H1 (cell line): ENCODE data around the gene HYLS1. TPM values are rescaled to one million over a fixed set of nuclear protein-coding genes. Genes with fewer than 3 reads are reported as not detected.

Source experiments
- CTCF ChIA-PET: fragments of 300-600 bp; sonication (Branson Sonifier 250); formaldehyde crosslinking; loops from one replicate; lab custom pipeline; 2021; ENCODE audit not compliant: partially characterized antibody; lab: Charles Lee
- POLR2A ChIA-PET: fragments of 300-600 bp; sonication (Branson Sonifier 250); formaldehyde crosslinking; loops from one replicate; lab custom pipeline; 2021; ENCODE audit warnings: inconsistent platforms; ENCODE audit not compliant: partially characterized antibody; lab: Charles Lee
- DNase-seq, 2 experiments: peaks; one replicate each; pipeline versions ENCODE4 v3.0.0 to v3.0.0-alpha.2; 2010 to 2022; ENCODE audit warnings: low spot score in 2 of 2, low read depth in 1 of 2, mixed read lengths in 1 of 2
- FAIRE-seq: peaks from 2 replicates; lab custom pipeline; 2011; peaks lifted over from hg19 to GRCh38; lab: Jason Lieb, UNC
- H2AFZ ChIP-seq: 2 replicates; pipeline ENCODE4 v1.8.1; 2012; ENCODE audit warnings: low read length, inconsistent platforms
- H2AK5ac ChIP-seq: 2 replicates; pipeline ENCODE4 v1.6.1; 2013; ENCODE audit warnings: low read depth, low read length
- H2BK120ac ChIP-seq: replicated peaks from 2 replicates; pipeline ENCODE3; 2013; ENCODE audit warnings: low read depth, low read length, inconsistent platforms
- H2BK12ac ChIP-seq: 2 replicates; pipeline ENCODE4 v1.6.1; 2013; ENCODE audit warnings: low read depth, low read length
- H2BK15ac ChIP-seq: 2 replicates; pipeline ENCODE4 v1.6.1; 2013; ENCODE audit warnings: low read length
- H2BK20ac ChIP-seq: 2 replicates; pipeline ENCODE4 v1.6.1; 2013; ENCODE audit warnings: low read length
- H2BK5ac ChIP-seq: 2 replicates; pipeline ENCODE4 v1.6.1; 2013; ENCODE audit warnings: low read depth, low read length
- H3K14ac ChIP-seq: 2 replicates; pipeline ENCODE4 v1.6.1; 2013; ENCODE audit warnings: inconsistent platforms; ENCODE audit not compliant: insufficient read length
- H3K18ac ChIP-seq: 2 replicates; pipeline ENCODE4 v1.6.1; 2013; ENCODE audit warnings: low read length; ENCODE audit errors: extremely low read depth
- H3K23ac ChIP-seq: 2 replicates; pipeline ENCODE4 v1.6.1; 2013; ENCODE audit warnings: inconsistent platforms; ENCODE audit not compliant: insufficient read length
- H3K23me2 ChIP-seq: 2 replicates; pipeline ENCODE4 v1.6.1; 2013; ENCODE audit warnings: low read depth, low read length
- H3K27ac ChIP-seq: 2 replicates; pipeline ENCODE4 v1.6.1; 2011; ENCODE audit warnings: low read depth, low read length, inconsistent platforms
- H3K27me3 ChIP-seq, 4 experiments: replicated peaks in 1 of 4; 1 replicate in 1 of 4; 2 replicates in 3 of 4; pipeline versions ENCODE4 v1.6.1 to v1.8.1; 2011 to 2013; ENCODE audit warnings: low read length in 3 of 4, mild to moderate bottlenecking in 3 of 4, inconsistent platforms in 2 of 4, mixed read lengths in 2 of 4, moderate library complexity in 1 of 4; ENCODE audit not compliant: control insufficient read depth in 3 of 4, insufficient read depth in 3 of 4; ENCODE audit errors: extremely low read depth in 1 of 4
- H3K36me3 ChIP-seq, 4 experiments: 2 replicates each; pipeline versions ENCODE4 v1.6.1 to v1.8.1; 2011 to 2013; ENCODE audit warnings: mild to moderate bottlenecking in 4 of 4, low read length in 3 of 4, moderate library complexity in 2 of 4, control low read depth in 1 of 4, inconsistent platforms in 1 of 4; ENCODE audit not compliant: insufficient read depth in 4 of 4, control insufficient read depth in 2 of 4
- H3K4ac ChIP-seq: replicated peaks from 2 replicates; pipeline ENCODE3; 2013; ENCODE audit warnings: low read length, low read depth, mixed read lengths, inconsistent platforms; ENCODE audit not compliant: insufficient read length
- H3K4me1 ChIP-seq, 4 experiments: replicated peaks in 1 of 4; 1 replicate in 1 of 4; 2 replicates in 3 of 4; pipeline versions ENCODE4 v1.6.1 to v1.8.1; 2011 to 2013; ENCODE audit warnings: low read length in 3 of 4, inconsistent platforms in 2 of 4, mixed read lengths in 1 of 4; ENCODE audit not compliant: insufficient read depth in 4 of 4, control insufficient read depth in 3 of 4
- H3K4me2 ChIP-seq, 2 experiments: 2 replicates each; pipeline versions ENCODE4 v1.6.1 to v1.8.1; 2011 to 2013; ENCODE audit warnings: low read depth in 2 of 2, low read length in 2 of 2, control low read depth in 1 of 2, inconsistent platforms in 1 of 2, mild to moderate bottlenecking in 1 of 2; ENCODE audit not compliant: insufficient read depth in 1 of 2
- H3K4me3 ChIP-seq, 4 experiments: fragments of 200-600, 300-600 bp in 1 of 4; sonication (generic), shearing (Covaris generic), sonication (Bioruptor Twin) in 1 of 4; 2 replicates each; pipeline versions ENCODE4 v1.5.1 to v1.8.1; 2011 to 2016; ENCODE audit warnings: low read length in 4 of 4, low read depth in 3 of 4, control low read depth in 2 of 4, inconsistent platforms in 2 of 4, mild to moderate bottlenecking in 2 of 4, mixed read lengths in 1 of 4, moderate library complexity in 1 of 4; ENCODE audit not compliant: insufficient read depth in 2 of 4; ENCODE audit errors: extremely low read depth in 1 of 4
- H3K56ac ChIP-seq: replicated peaks from 2 replicates; pipeline ENCODE3; 2013; ENCODE audit warnings: low read depth, mild to moderate bottlenecking, mixed read lengths, low read length, inconsistent platforms; ENCODE audit not compliant: insufficient read length
- H3K79me1 ChIP-seq: 2 replicates; pipeline ENCODE4 v1.6.1; 2013; ENCODE audit warnings: low read depth, low read length, control low read depth
- H3K79me2 ChIP-seq, 2 experiments: 2 replicates each; pipeline versions ENCODE4 v1.6.1 to v1.8.1; 2012 to 2013; ENCODE audit warnings: low read length in 2 of 2, mild to moderate bottlenecking in 2 of 2, inconsistent platforms in 1 of 2; ENCODE audit not compliant: insufficient read depth in 2 of 2, control insufficient read depth in 1 of 2
- H3K9ac ChIP-seq, 4 experiments: replicated peaks in 1 of 4; 1 replicate in 1 of 4; 2 replicates in 3 of 4; pipeline versions ENCODE4 v1.6.1 to v1.8.1; 2011 to 2013; ENCODE audit warnings: low read depth in 3 of 4, low read length in 3 of 4, control low read depth in 2 of 4, mild to moderate bottlenecking in 2 of 4, moderate library complexity in 2 of 4, inconsistent platforms in 1 of 4; ENCODE audit errors: extremely low read depth in 1 of 4
- H3K9me3 ChIP-seq, 2 experiments: 2 replicates each; pipeline versions ENCODE4 v1.6.1 to v1.8.1; 2012 to 2013; ENCODE audit warnings: mild to moderate bottlenecking in 2 of 2, moderate library complexity in 2 of 2, control low read depth in 1 of 2, inconsistent platforms in 1 of 2, low read depth in 1 of 2, low read length in 1 of 2, mixed read lengths in 1 of 2; ENCODE audit not compliant: insufficient read depth in 2 of 2
- H4K20me1 ChIP-seq, 2 experiments: replicated peaks in 1 of 2; 2 replicates each; pipeline versions ENCODE3 to v1.8.1; 2011 to 2013; ENCODE audit warnings: inconsistent platforms in 2 of 2, low read length in 2 of 2, mild to moderate bottlenecking in 1 of 2; ENCODE audit not compliant: insufficient read depth in 2 of 2, control insufficient read depth in 1 of 2
- H4K5ac ChIP-seq: 2 replicates; pipeline ENCODE4 v1.6.1; 2013; ENCODE audit warnings: low read length, low read depth, mixed read lengths, inconsistent platforms; ENCODE audit not compliant: insufficient read length
- H4K8ac ChIP-seq: 2 replicates; pipeline ENCODE4 v1.8.0; 2013; ENCODE audit warnings: mild to moderate bottlenecking, moderate library complexity, low read length, inconsistent platforms; ENCODE audit not compliant: insufficient read depth; ENCODE audit errors: extremely low read depth
- H4K91ac ChIP-seq: replicated peaks from 2 replicates; pipeline ENCODE3; 2013; ENCODE audit warnings: low read length, mixed read lengths, inconsistent platforms; ENCODE audit not compliant: insufficient read length
- ATF3 ChIP-seq: IDR thresholded peaks from 2 replicates; pipeline ENCODE4 v1.6.1; 2011; ENCODE audit warnings: low read depth, mild to moderate bottlenecking, low read length; ENCODE audit not compliant: insufficient read depth
- CBX5 ChIP-seq: fragments of 300-800, 300-1000 bp; sonication (generic); IDR thresholded peaks from 2 replicates; pipeline ENCODE4 v1.7.1; 2016; ENCODE audit warnings: antibody characterized with exemption, low read length, low read depth
- CHD2 ChIP-seq: IDR thresholded peaks from 2 replicates; pipeline ENCODE4 v1.6.1; 2012; ENCODE audit warnings: low read length, improper control_type of control experiment
- EGR1 ChIP-seq: IDR thresholded peaks from 2 replicates; pipeline ENCODE4 v1.6.1; 2011; ENCODE audit warnings: low read depth, low read length, borderline replicate concordance
- EP300 ChIP-seq, 2 experiments: IDR thresholded peaks; 1 replicate in 1 of 2; 2 replicates in 1 of 2; pipeline ENCODE4 v1.6.1; 2011 to 2012; ENCODE audit warnings: low read depth in 2 of 2, low read length in 2 of 2, mild to moderate bottlenecking in 2 of 2, borderline replicate concordance in 1 of 2, inconsistent platforms in 1 of 2, moderate library complexity in 1 of 2
- GTF2F1 ChIP-seq: IDR thresholded peaks from 2 replicates; pipeline ENCODE4 v1.6.1; 2012; ENCODE audit warnings: low read depth, low read length, improper control_type of control experiment, borderline replicate concordance
- JUND ChIP-seq: IDR thresholded peaks from 2 replicates; pipeline ENCODE4 v1.6.1; 2011; ENCODE audit warnings: mild to moderate bottlenecking, improper control_type of control experiment, low read length
- KDM1A ChIP-seq: fragments of 200-600, 300-600 bp; sonication (generic); IDR thresholded peaks from 2 replicates; pipeline ENCODE4 v1.7.1; 2016; ENCODE audit warnings: mild to moderate bottlenecking, low read length, borderline replicate concordance
- NRF1 ChIP-seq: IDR thresholded peaks from 2 replicates; pipeline ENCODE4 v1.6.1; 2011; ENCODE audit warnings: mild to moderate bottlenecking, low read depth, low read length, improper control_type of control experiment
- PHF8 ChIP-seq: fragments of 200-600 bp; sonication (generic); conservative IDR thresholded peaks from 2 replicates; pipeline ENCODE4 v1.7.1; 2012; ENCODE audit warnings: low read depth, mild to moderate bottlenecking, inconsistent platforms, low read length, moderate library complexity
- POU5F1 ChIP-seq: IDR thresholded peaks from 2 replicates; pipeline ENCODE4 v1.6.1; 2011; ENCODE audit warnings: low read depth, mild to moderate bottlenecking, low read length, moderate library complexity
- RNF2 ChIP-seq: fragments of 200-900, 300-1000 bp; sonication (generic); IDR thresholded peaks from 2 replicates; pipeline ENCODE4 v1.7.1; 2016; ENCODE audit warnings: borderline replicate concordance, low read depth, mild to moderate bottlenecking, antibody characterized with exemption, low read length; ENCODE audit not compliant: poor library complexity, severe bottlenecking; ENCODE audit errors: missing control alignments
- RXRA ChIP-seq: IDR thresholded peaks from 2 replicates; pipeline ENCODE4 v1.6.1; 2011; ENCODE audit warnings: low read depth, mild to moderate bottlenecking, low read length, moderate library complexity; ENCODE audit not compliant: insufficient read depth
- TAF1 ChIP-seq: IDR thresholded peaks from 2 replicates; pipeline ENCODE4 v1.6.1; 2011; ENCODE audit warnings: mild to moderate bottlenecking, low read depth, low read length
- TCF12 ChIP-seq: IDR thresholded peaks from 2 replicates; pipeline ENCODE4 v1.6.1; 2011; ENCODE audit warnings: low read depth, mild to moderate bottlenecking, low read length
- polyA plus RNA-seq, 7 experiments: library from polyadenylated mRNA; depleted of rRNA in 3 of 7; stranded (reverse) in 5 of 7; unstranded in 2 of 7; fragments of >200 nt in 5 of 7; fragments of 200-250 nt in 2 of 7; gene quantifications; 1 replicate in 5 of 7; 2 replicates in 1 of 7; 4 replicates in 1 of 7; pipeline versions ENCODE4 v1.2.1 to v1.2.3, GENCODE V29; 2011 to 2013; ENCODE audit warnings: missing spikeins in 2 of 7, mixed read lengths in 2 of 7
- total RNA-seq: library from RNA; stranded (reverse); fragmentation: NEBNext Ultra II Directional; extraction: Animal tissue kit (Norgen Biotek cat#: 25700); gene quantifications from 2 replicates; pipeline ENCODE4 v1.2.1, GENCODE V29; 2021

The HYLS1 gene
- total and polyA plus RNA-seq, 2 of the 8 experiments (the other 6 are each of a cell fraction or from before 2014, with no cell fraction given), result 5.1 to 11.6 TPM

GRCh38 chr11:125846188-125846587 lies 41.3 kb upstream of the HYLS1 start:
- H3K18ac ChIP-seq, result no peak overlapping the region
- no peak overlapping the region for H2BK20ac ChIP-seq
- no peak overlapping the region for H3K27ac ChIP-seq
- no peak overlapping the region for H2AK5ac ChIP-seq
- H2BK5ac ChIP-seq, result no peak overlapping the region
- peaks cover 0 to 2% (median 0%) of the 10 kb centered on the region in 4 experiments; a peak in 2 of 7 replicates for H3K4me1 ChIP-seq
- ChIA-PET POLR2A (no interaction called here), CTCF (interaction anchor here (1.2 kb wide), 1 partner anchor 167 kb away, joined by 3 read pairs; no protein-coding TSS in a partner anchor)
- FAIRE-seq (no peak), DNase-seq (no peak)
- H3K23ac ChIP-seq, result no peak overlapping the region
- H2BK120ac ChIP-seq, result no peak overlapping the region
- no peak overlapping the region for H2BK12ac ChIP-seq
- H3K9me3 ChIP-seq, result peaks cover 4 to 9% of the 10 kb centered on the region in 2 experiments; a peak in 2 of 4 replicates
- H3K9ac ChIP-seq, result no peak overlapping the region
- no peak overlapping the region for H3K4me2 ChIP-seq
- no peak overlapping the region for H3K4me3 ChIP-seq
- H4K20me1 ChIP-seq, result no peaks in the 10 kb centered on the region
- no peak overlapping the region for H3K56ac ChIP-seq
- H3K23me2 ChIP-seq, result no peaks in the 10 kb centered on the region
- no peak overlapping the region for H3K4ac ChIP-seq
- no peaks in the 10 kb centered on the region for H3K79me1 ChIP-seq
- no peak overlapping the region for H3K14ac ChIP-seq
- H4K91ac ChIP-seq, result no peak overlapping the region
- H2AFZ ChIP-seq, result no peak overlapping the region
- H3K27me3 ChIP-seq, result no peaks in the 10 kb centered on the region
- no peaks in the 10 kb centered on the region for H3K36me3 ChIP-seq
- no peaks in the 10 kb centered on the region for H3K79me2 ChIP-seq
- H4K5ac ChIP-seq, result no peak overlapping the region
- H4K8ac ChIP-seq, result no peak overlapping the region
- H2BK15ac ChIP-seq, result no peak overlapping the region
- TF ChIP-seq POU5F1, result no peak
- TF ChIP-seq RNF2, result no peak
- no peak for TF ChIP-seq EP300 (IDR thresholded peaks at IDR 0.05; ENCODE audit: borderline replicate concordance in 1 of 2, low read depth in 2 of 2, low read length in 2 of 2)
- TF ChIP-seq GTF2F1, result no peak
- no peak for TF ChIP-seq CBX5
- no peak for TF ChIP-seq KDM1A
- TF ChIP-seq JUND, result no peak
- no peak for TF ChIP-seq ATF3
- no peak for TF ChIP-seq EGR1
- no peak for TF ChIP-seq NRF1
- TF ChIP-seq TAF1, result no peak
- no peak for TF ChIP-seq TCF12
- no peak for TF ChIP-seq CHD2
- TF ChIP-seq RXRA, result no peak
- TF ChIP-seq PHF8, result no peak
